Stimulated activated CD4-positive, alpha-beta T cell treated with anti-CD3 and anti-CD28 coated beads, Interleukin-15, amount 100 ng/mL, for 1 hour (primary cell): ENCODE data around the gene PITPNM2.
A peak's percentile ranks its signal among the peaks of the same experiment; 100 is the strongest.

ENCODE experiments used
- DNase-seq, 2 donors: peaks; one replicate each; pipeline ENCODE4 v3.0.0-alpha.2; 2020; ENCODE audit warnings: low read depth in 1 of 2, low spot score in 1 of 2

Gene PITPNM2

DNA sequence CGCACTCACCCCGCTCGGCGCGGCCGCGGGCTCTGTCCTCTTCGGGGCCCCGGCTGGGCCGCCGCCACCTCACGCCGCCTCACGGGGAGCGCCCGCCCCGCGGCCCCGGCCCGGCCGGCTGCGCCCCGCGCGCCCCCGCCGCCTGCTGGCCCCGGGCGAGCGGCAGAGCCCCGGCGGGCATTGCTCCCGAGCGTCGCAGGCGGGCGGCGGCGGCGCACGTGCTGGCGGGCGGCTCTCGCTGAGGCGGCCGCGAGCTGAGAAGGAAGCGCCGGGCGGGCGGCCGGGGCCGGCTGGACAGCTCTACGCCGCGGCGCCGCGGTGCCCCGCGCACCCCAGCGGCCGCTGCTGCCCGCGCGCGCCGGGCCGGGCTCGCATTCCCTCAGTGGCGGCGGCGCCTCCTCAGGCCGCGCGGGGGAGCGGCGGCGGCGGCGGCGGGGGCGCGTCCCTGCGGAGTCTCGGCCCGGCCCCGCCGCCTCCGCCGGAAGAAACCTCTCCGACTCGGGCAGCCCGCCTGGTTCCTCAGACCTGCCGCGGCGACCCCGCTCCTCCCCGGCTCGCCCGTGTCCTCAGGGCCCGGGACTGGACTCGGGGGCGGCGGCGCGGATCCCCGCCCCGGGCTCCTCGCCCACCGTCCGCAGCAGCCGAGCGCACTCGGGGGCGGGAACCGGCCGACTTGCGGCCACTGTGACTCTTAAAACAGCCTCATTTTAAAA, at the start of gene PITPNM2:
PITPNM2 (minus strand) TSS at position 347 of the 713 bp plus-strand sequence. CDS start 116,500 bp downstream, outside the sequence.
- peak; percentile 46 to 54 for DNase-seq

- no peak for DNase-seq
These were observed 49.5 kb upstream of the PITPNM2 start for GRCh38 chr12:123200414-123200813.

DNA sequence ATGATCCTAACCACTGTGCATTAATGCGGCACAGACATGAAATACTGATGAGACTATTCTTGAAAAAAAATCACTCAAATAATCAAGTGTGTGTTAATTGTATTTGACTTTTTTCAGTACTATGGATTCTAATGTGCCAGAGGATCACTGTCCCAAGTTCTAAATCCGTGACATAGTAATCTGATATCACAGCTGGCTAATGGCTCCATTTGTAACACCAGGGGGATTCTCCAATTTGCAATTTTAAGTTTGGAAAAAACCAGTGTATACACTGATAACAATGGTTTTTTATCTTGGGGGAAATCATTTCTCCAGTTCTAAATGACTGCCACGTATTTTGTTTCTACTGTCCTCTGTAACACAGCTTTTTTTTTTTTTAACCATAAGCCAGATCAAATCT, 49.0 kb upstream of the PITPNM2 start:
- no peak for DNase-seq

DNA sequence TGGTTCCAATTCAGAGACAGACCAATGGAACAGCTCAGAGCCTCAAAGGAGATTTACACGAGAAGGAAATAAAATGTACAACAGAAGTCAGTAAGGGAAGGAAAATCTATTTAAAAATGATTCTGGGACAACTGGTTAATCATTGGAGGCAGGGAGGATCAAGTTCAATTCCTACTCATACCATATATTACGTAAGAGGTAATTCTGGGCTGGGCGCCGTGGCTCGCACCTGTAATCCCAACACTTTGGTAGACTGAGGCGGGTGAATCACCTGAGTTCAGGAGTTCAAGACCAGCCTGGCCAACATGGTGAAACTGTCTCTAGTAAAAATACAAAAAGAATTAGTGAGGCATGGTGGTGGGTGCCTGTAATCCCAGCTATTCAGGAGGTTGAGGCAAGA, 36.7 kb upstream of the PITPNM2 start:
- no peak for DNase-seq

DNA sequence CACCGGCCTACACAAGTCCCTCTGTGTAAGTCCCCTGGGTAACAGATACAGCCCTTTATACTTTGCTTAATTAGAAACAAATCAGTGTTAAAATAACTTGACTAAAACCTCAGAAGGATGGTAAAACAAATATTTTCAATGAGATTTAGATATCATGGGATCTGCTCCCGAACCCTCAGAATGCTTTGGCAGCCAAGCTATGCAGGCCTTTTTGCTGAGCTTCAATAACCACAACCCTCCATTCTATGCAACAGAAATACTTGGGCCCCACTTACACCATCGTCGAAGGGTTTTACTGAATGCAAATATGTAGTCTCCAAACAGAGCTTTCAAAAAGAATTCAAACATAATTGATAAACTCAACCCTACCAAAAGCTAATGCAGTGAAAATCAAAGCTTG, 29.3 kb upstream of the PITPNM2 start:
- no peak for DNase-seq

GRCh38 chr12:123171967-123172366, 21.1 kb upstream of the PITPNM2 start:
- DNase-seq, result no peak

- DNase-seq, result no peak
These were observed 16.4 kb upstream of the PITPNM2 start for GRCh38 chr12:123167329-123167728.

GRCh38 chr12:123165537-123165936, 14.6 kb upstream of the PITPNM2 start:
- no peak for DNase-seq

- no peak for DNase-seq
These were observed 13.9 kb upstream of the PITPNM2 start for GRCh38 chr12:123164710-123165261.

GRCh38 chr12:123164222-123164621, 13.3 kb upstream of the PITPNM2 start:
- no peak for DNase-seq

- no peak for DNase-seq
These were observed 12.3 kb upstream of the PITPNM2 start for GRCh38 chr12:123163227-123163626.

- DNase-seq, result no peak
These were observed 10.1 kb upstream of the PITPNM2 start for GRCh38 chr12:123160801-123161487.

GRCh38 chr12:123153906-123154305, 3.0 kb upstream of the PITPNM2 start:
- DNase-seq, result no peak

DNA sequence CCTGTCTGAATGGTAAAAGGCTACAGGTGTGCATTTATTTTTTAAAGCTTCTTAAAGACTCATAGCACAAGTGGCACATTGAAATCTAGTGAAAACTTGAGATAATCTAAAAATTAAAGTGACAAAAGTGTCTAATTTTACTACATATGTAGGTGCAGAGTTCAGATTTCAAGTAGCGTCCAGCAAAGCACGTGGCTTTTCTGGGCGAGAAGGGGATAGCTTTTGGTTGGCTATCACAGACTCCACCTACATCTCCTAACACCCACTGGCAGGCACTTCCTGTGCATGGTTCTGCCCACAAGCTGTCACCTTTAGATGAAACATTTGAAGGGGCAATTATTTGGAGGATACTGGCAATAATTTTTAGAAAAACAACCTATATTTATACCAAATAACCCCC, 1.9 kb upstream of the PITPNM2 start:
- no peak for DNase-seq

DNA sequence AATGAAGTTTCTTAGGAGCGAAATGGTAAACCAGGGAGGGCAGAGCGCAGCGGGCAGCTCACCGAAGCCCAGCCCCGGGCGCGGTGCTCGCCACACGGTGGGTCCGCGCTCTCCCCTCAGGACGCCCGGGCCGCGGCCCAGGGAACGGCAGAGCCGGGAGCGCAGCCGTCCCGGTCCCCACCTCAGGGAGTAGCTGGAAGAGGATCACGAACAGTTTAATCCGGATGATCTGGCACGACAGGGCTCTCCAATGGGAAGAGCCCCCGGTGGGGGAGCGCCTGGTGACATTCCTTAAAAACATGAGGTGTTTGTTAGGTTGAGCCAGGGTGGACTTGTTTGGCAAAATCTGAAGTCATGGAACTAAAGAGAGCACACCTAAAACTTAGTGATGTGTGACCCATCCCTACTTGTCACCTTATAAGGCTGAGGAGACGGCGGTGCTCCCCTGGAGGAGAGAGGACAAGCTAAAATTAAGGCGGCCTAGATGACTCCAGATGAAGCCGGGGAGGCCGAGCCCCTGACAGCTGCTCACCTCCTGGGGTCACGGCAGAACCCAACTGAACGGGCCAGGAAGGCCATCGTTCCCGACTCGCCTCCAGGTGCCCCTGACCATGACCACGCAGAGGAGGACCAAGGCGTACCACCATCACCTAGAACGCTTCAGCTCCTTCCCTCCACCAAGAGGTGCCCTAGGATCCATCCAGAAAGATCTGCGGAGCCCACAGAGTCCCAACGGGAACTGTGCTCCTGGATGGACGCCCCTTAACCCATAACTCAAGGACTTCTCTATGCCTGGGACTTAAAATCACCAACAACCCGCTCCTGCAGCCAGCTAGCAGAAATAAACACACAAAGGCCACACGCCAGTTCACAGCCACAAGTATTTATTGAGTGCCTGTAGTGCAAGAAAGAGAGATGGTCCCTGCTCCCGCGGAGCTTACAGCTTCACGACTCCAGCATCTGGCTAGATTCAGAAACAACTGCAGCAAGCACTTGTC, 866 bp upstream of the PITPNM2 start:
- no peak for DNase-seq

- DNase-seq, result peak in 1 of 2 donors; percentile 18
These were observed 581 bp downstream of the PITPNM2 start for GRCh38 chr12:123150275-123150743.

DNA sequence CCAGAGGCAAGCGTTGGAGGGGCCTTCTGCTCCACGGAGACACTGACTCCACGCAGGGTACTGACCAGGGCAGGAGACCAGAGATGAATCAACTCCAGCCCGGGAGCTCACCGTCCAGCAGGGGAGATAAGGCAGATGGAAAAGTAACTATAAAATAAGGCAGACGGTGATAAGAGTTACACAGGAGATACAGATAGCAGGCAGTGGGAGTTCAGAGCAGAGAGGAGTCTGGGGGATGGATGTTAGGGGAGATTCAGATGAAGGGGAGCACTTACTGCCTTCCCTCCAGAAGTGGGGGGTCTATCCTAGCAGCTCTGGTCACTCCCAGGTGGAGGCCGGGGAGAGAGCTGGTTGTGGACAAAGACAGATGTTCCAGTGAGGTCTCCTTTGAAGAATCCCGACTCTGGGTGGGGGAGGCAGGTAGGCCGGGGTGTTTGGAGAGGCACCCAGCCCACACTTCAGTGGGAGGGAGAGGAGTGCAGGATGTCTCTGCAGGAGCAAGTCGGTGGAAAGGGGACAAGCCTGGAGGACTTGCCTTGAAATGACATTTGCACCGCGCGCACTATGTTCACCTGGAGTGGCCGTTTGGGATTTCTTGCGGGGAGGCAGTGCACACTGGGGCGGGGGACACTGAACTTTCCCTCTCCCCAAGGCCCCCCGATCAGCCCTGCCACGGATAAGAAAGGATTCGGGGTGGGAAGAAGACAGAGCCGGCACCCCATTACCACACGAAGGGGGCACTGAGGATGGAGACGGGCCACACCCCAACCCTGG, 1.2 kb downstream of the PITPNM2 start:
- no peak for DNase-seq

GRCh38 chr12:123149088-123149487, 1.8 kb downstream of the PITPNM2 start:
- DNase-seq, result no peak

DNA sequence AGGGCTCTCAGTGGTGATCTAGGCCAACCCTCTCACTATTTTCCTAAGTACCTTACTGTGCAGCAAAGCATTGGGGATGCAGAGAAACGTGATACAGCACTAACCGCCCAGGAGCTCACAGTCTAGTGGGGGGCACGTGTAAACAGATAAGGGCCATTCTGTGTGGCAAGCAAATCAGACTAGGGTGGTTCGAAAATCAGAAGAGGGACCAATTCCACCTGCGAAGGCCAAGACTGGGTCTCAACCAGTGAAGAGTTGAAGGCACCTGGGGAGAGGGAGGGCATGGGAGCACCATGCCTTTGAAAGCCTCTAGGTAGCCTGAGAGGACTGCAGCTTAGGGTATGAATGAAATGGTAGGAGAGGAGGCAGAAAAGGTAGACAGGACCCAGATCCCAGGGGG, 2.2 kb downstream of the PITPNM2 start:
- no peak for DNase-seq

DNA sequence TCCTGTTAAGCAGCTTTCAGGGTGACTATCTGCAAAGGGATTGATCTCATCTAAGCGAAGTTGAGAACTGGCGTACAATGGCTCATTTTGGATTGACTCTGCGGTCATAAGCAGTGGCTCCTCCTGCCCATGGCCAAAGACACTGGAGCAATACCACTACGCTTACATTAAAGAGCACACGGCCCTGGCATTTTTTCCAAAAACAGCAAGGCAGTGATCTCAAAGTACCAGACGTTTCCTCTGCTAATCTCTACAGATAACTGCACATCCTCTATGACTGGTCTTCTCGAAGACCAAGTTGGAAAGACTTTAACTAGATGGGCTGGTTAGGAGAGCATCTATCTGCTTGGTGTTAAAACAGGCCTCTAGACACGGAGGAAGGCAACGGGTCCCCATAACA, 2.7 kb downstream of the PITPNM2 start:
- no peak for DNase-seq
